HepG2 (cell line): ENCODE results near the gene GRPEL2. TPM values are rescaled to one million over a fixed set of nuclear protein-coding genes. Genes with fewer than 3 reads are reported as not detected.

Experiments used
- BRCA1 ChIP-seq: sonication (generic); formaldehyde crosslinking; IDR thresholded peaks from 2 replicates; pipeline ENCODE4 v1.4.0; 2020; ENCODE audit warnings: missing genetic modification reagents
- HMGXB4 ChIP-seq, 2 experiments: sonication (generic) in 1 of 2; formaldehyde crosslinking in 1 of 2; IDR thresholded peaks; 2 replicates each; pipeline versions ENCODE4 v1.4.0 to v1.6.1; 2018 to 2020; ENCODE audit warnings: missing genetic modification reagents in 2 of 2, borderline replicate concordance in 1 of 2, low read depth in 1 of 2, mild to moderate bottlenecking in 1 of 2, missing biosample characterization in 1 of 2
- HOXA7 ChIP-seq: sonication (generic); formaldehyde crosslinking; IDR thresholded peaks from 2 replicates; pipeline ENCODE4 v1.8.1; 2022; ENCODE audit warnings: mild to moderate bottlenecking, missing genetic modification reagents, moderate library complexity
- ISL2 ChIP-seq: sonication (generic); formaldehyde crosslinking; IDR thresholded peaks from 2 replicates; pipeline ENCODE4 v1.5.0; 2020; ENCODE audit warnings: missing genetic modification reagents
- KLF9 ChIP-seq: IDR thresholded peaks from 2 replicates; pipeline ENCODE4 v1.6.1; 2016; ENCODE audit warnings: low read depth
- LCORL ChIP-seq, 2 experiments: fragments of 450-650 bp in 1 of 2; sonication (generic) in 1 of 2; formaldehyde crosslinking in 1 of 2; IDR thresholded peaks; 2 replicates each; pipeline versions ENCODE4 v1.5.0 to v1.6.1; 2017 to 2020; ENCODE audit warnings: antibody characterized with exemption in 1 of 2, missing genetic modification reagents in 1 of 2
- PHB2 ChIP-seq: fragments of 450-650 bp; IDR thresholded peaks from 2 replicates; pipeline ENCODE4 v1.6.1; 2018; ENCODE audit not compliant: partially characterized antibody
- SPEN ChIP-seq: sonication (generic); formaldehyde crosslinking; IDR thresholded peaks from 2 replicates; pipeline ENCODE4 v1.5.1; 2020; ENCODE audit warnings: low read depth, mild to moderate bottlenecking, missing genetic modification reagents
- TMF1 ChIP-seq: sonication (generic); formaldehyde crosslinking; IDR thresholded peaks from 2 replicates; pipeline ENCODE4 v1.8.1; 2022; ENCODE audit warnings: low read depth, missing genetic modification reagents
- TRAFD1 ChIP-seq: sonication (generic); formaldehyde crosslinking; IDR thresholded peaks from 2 replicates; pipeline ENCODE4 v1.5.1; 2020; ENCODE audit warnings: missing genetic modification reagents, mild to moderate bottlenecking, borderline replicate concordance
- ZNF24 ChIP-seq: fragments of 450-650 bp; IDR thresholded peaks from 2 replicates; pipeline ENCODE4 v1.6.1; 2017; ENCODE audit warnings: antibody characterized with exemption, mild to moderate bottlenecking
- ZNF276 ChIP-seq: sonication (generic); formaldehyde crosslinking; IDR thresholded peaks from 2 replicates; pipeline ENCODE4 v1.4.0; 2020; ENCODE audit warnings: mild to moderate bottlenecking, low read depth, missing genetic modification reagents
- ZNF280B ChIP-seq: sonication (generic); formaldehyde crosslinking; IDR thresholded peaks from 2 replicates; pipeline ENCODE4 v1.5.0; 2020; ENCODE audit warnings: missing genetic modification reagents, mild to moderate bottlenecking, borderline replicate concordance
- ZNF333 ChIP-seq: sonication (generic); formaldehyde crosslinking; IDR thresholded peaks from 2 replicates; pipeline ENCODE4 v1.4.0; 2020; ENCODE audit warnings: mild to moderate bottlenecking, missing genetic modification reagents, borderline replicate concordance
- ZNF83 ChIP-seq: sonication (generic); formaldehyde crosslinking; IDR thresholded peaks from 2 replicates; pipeline ENCODE4 v1.4.0; 2020; ENCODE audit warnings: missing genetic modification reagents, mild to moderate bottlenecking, borderline replicate concordance
- polyA plus RNA-seq, 8 experiments: library from polyadenylated mRNA; depleted of rRNA in 3 of 8; stranded (reverse) in 7 of 8; unstranded in 1 of 8; fragments of >200 nt; fragmentation: Illumina TruSeq in 4 of 8; extraction: Trizol in 4 of 8; gene quantifications; 2 replicates each; pipeline versions ENCODE4 v1.2.1 to v1.2.3, GENCODE V29; 2011 to 2016; ENCODE audit warnings: low read depth in 4 of 8, missing spikeins in 1 of 8, mixed read lengths in 1 of 8; ENCODE audit not compliant: insufficient read depth in 1 of 8
- total RNA-seq, 5 experiments: library from RNA; depleted of rRNA; stranded (reverse); fragments of >200 nt; fragmentation: Illumina TruSeq; extraction: Trizol; gene quantifications; 2 replicates each; pipeline ENCODE4 v1.2.3, GENCODE V29; 2016; ENCODE audit warnings: low read depth in 1 of 5
- TF ChIP-seq, protein P1 (sequence below): sonication (generic); formaldehyde crosslinking; IDR thresholded peaks from 2 replicates; pipeline ENCODE4 v1.4.0; 2020; ENCODE audit warnings: missing genetic modification reagents
- TF ChIP-seq, protein P2 (sequence below): fragments of 450-650 bp; IDR thresholded peaks from 2 replicates; pipeline ENCODE4 v1.6.1; 2017; ENCODE audit warnings: mild to moderate bottlenecking

Gene GRPEL2
- total and polyA plus RNA-seq, 2 of the 13 experiments (the other 11 are each of a cell fraction or from before 2014, with no cell fraction given): 13.1 to 16.6 TPM

DNA sequence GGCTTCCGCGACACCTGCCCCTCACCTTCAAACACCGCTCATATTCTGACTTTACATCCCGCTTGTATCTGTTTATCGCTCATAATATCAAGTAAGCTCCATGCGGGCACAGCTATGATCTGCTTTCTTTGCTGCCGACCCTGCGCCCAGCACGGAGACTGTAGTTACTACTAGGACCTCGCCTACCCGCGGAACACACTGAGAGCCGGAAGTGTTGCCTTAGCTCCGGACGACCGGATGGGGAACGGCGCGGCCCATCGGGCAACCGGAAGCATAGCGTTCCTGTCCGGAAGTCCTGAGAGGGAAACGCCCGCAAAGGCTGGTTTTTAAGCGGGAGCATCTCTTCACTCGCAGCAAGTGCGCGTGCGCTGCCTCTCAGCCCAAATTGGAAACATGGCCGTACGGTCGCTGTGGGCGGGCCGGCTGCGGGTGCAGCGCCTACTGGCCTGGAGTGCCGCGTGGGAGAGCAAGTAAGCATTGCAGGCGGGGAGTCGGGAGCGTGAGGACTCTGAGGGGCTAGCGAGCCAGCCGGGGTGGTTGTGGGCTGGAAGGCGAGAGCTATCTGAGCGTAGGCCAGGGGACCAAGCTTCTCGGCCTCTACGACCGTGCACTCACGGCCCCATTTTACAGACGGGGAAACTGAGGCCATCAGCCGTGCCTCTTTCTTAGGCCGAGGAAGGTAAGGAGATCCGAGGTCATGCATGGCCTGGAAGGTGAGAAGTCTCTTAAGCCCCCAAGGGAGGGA is at the start of gene GRPEL2 (continued):
- TF ChIP-seq HOXA7 (CRISPR knock-in tag) (no peak), PHB2 (no peak), SPEN (CRISPR knock-in tag) (peak; percentile 90), TRAFD1 (no peak), ZNF24 (no peak), TMF1 (CRISPR knock-in tag) (no peak), ZNF276 (CRISPR knock-in tag) (no peak), BRCA1 (no peak; the same call in 1 of the 2 replicates), ZNF333 (CRISPR knock-in tag) (no peak), HMGXB4 (CRISPR knock-in tag; IDR thresholded peaks at IDR 0.05; ENCODE audit: borderline replicate concordance in 1 of 2, low read depth in 1 of 2) (peak; percentile 76 to 84), ISL2 (CRISPR knock-in tag) (peak; percentile 51), ZNF280B (CRISPR knock-in tag) (peak; percentile 72; the same call in 1 of the 2 replicates), LCORL (IDR thresholded peaks at IDR 0.05) (peak; percentile 66; the same call in 1 of the 2 replicates), LCORL (CRISPR knock-in tag; IDR thresholded peaks at IDR 0.05) (no peak), ZNF83 (no peak), KLF9 (CRISPR knock-in tag) (peak; percentile 73)
- TF ChIP-seq, protein P1, sequence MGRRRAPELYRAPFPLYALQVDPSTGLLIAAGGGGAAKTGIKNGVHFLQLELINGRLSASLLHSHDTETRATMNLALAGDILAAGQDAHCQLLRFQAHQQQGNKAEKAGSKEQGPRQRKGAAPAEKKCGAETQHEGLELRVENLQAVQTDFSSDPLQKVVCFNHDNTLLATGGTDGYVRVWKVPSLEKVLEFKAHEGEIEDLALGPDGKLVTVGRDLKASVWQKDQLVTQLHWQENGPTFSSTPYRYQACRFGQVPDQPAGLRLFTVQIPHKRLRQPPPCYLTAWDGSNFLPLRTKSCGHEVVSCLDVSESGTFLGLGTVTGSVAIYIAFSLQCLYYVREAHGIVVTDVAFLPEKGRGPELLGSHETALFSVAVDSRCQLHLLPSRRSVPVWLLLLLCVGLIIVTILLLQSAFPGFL: no peak
- TF ChIP-seq, protein P2, sequence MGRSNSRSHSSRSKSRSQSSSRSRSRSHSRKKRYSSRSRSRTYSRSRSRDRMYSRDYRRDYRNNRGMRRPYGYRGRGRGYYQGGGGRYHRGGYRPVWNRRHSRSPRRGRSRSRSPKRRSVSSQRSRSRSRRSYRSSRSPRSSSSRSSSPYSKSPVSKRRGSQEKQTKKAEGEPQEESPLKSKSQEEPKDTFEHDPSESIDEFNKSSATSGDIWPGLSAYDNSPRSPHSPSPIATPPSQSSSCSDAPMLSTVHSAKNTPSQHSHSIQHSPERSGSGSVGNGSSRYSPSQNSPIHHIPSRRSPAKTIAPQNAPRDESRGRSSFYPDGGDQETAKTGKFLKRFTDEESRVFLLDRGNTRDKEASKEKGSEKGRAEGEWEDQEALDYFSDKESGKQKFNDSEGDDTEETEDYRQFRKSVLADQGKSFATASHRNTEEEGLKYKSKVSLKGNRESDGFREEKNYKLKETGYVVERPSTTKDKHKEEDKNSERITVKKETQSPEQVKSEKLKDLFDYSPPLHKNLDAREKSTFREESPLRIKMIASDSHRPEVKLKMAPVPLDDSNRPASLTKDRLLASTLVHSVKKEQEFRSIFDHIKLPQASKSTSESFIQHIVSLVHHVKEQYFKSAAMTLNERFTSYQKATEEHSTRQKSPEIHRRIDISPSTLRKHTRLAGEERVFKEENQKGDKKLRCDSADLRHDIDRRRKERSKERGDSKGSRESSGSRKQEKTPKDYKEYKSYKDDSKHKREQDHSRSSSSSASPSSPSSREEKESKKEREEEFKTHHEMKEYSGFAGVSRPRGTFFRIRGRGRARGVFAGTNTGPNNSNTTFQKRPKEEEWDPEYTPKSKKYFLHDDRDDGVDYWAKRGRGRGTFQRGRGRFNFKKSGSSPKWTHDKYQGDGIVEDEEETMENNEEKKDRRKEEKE: no peak
